PC-9 (cell line): ENCODE data around the gene ZACN.

Source experiments
- EZH2 ChIP-seq: fragments of 200-600 bp; sonication (generic); IDR thresholded peaks from 2 replicates; pipeline ENCODE4 v1.8.0; 2017; ENCODE audit warnings: antibody characterized with exemption, low read depth
- TF ChIP-seq, protein P1 (sequence below): fragments of 200-600 bp; sonication (generic); conservative IDR thresholded peaks from 2 replicates; pipeline ENCODE4 v1.6.1; 2017; ENCODE audit warnings: mixed run types, antibody characterized with exemption, mild to moderate bottlenecking, moderate library complexity

DNA sequence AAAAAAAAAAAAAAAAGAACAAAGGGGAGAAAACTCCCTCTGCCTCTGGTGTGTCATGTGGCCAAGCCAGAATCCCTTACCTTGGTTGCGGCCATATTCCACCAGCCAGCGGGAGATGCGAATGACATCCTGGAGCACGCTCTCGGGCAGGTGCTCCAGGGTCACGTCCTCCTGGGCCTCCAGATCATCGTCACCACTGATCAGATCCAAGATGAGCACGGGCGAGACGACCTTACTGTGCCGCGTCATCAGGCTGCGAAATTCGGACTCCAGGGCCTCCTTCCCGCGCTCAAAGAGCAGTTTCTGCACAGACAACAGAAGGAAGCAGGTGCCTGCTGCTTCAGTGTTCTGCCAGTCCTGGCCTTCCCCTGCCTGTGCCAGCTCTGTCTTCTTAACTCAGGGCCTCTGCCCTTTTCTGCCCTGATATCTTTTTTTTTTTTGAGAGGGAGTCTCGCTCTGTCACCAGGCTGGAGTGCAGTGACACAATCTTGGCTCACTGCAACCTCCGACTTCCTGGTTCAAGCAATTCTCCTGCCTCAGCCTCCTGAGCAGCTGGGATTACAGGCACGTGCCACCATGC, 18.8 kb downstream of the ZACN start:
- TF ChIP-seq, protein P1, sequence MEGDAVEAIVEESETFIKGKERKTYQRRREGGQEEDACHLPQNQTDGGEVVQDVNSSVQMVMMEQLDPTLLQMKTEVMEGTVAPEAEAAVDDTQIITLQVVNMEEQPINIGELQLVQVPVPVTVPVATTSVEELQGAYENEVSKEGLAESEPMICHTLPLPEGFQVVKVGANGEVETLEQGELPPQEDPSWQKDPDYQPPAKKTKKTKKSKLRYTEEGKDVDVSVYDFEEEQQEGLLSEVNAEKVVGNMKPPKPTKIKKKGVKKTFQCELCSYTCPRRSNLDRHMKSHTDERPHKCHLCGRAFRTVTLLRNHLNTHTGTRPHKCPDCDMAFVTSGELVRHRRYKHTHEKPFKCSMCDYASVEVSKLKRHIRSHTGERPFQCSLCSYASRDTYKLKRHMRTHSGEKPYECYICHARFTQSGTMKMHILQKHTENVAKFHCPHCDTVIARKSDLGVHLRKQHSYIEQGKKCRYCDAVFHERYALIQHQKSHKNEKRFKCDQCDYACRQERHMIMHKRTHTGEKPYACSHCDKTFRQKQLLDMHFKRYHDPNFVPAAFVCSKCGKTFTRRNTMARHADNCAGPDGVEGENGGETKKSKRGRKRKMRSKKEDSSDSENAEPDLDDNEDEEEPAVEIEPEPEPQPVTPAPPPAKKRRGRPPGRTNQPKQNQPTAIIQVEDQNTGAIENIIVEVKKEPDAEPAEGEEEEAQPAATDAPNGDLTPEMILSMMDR: no peak
- TF ChIP-seq EZH2: no peak
